NCI-H748 treated with DMSO at 0.1 percent for 48 hours (cell line): ENCODE data around the gene LRP2.

Experiments
- DNase-seq: peaks from one replicate; lab custom pipeline; 2025; lab: John Stamatoyannopoulos, UW

The LRP2 gene

DNA sequence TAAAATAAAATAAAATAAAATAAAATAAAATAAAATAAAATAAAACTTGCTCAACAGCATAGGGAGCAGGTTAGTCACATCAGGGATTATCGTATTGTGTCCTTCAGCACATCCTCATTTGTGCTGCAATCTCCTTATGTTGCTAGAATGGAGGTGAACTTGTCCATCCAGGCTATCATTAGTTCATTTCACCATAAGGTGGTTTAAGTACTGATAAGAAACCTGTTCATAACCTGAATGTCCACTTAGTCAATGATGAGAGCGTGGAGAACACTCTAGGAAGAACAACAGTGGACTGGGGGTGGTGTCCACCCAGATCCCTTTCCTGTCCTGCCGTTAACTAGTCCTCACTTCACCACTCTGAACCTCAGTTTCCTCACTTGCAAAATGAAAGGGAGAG is 271.1 kb downstream of the LRP2 start:
- no peak for DNase-seq

DNA sequence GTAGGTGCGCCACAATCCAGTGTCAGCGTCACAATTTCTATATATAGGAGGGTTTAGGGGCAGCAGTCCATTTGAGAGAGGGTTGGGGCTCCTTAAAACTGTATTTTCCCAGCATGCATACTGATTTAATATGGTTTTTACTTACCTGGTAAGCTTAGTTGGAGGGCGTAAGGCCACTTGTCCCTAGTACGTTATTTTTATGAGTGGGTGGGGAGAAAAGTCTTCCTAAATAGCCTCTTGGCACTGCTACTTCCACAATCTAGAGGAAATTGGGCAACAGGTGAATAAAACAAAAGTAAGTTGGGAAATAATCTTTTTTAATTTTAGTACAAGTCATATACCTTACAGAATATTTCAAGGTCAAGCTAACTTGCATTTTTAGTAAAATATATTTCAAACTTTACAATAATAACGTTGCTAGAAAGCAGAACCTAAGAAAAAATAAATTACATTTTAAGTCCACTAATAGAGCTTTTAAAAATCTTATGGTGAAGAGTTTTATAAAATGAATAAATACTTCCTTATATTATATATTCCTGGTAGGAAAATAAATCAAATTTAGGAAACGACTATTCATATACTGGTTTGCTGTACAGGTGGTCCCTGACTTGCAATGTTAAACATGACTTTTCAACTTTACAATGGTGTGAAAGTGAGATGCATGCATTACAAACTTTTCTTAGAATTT is 272.1 kb downstream of the LRP2 start:
- DNase-seq, result no peak

DNA sequence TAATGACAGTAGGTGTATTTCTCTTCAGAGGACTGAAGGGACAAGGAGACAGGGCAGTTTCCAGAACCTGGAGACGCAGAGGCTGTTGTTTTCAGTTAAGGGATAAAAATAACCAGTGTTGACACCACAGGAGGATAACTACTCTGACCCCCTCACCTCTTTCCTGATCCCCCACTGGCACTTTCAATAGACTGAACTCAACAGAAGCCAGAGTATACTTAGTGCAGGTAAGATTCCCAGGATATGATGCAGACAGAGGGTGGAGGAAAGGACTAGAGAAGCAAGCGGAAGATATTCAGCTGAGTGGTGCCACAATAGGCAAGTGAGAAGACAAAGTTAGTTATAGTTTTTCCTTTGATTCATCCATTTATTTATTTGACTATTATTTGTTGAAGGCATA is 273.2 kb downstream of the LRP2 start:
- DNase-seq, result no peak

DNA sequence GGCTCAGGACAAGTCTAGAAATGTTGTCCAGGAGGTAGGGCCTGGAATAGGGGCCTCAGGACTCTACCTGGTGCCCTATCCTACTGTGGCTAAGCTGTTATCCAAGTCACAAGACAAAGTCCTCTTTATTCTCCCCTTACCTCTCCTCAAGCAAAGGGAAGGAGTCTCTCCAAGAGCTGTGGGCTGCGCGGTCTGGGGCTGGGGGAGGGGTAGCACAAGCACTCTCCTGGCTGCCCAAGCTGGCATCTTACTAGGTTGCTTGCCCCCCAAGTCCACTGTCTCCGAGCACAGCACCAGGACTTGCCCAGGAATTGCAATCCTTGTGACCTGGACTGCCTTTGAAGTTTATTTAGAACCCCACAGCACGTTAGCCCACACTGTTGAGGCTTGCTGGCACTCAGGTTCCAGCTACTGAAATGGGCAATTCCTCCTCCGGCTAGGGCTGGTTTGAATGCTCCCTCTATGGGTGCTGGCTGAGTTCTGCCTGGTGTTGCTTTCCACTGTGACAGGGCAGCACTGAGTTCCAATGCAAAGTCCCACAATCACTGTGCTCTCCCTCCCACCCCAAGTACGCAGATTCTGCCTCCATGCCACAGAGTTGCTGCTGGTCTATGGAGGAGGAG is 274.5 kb downstream of the LRP2 start:
- no peak for DNase-seq

DNA sequence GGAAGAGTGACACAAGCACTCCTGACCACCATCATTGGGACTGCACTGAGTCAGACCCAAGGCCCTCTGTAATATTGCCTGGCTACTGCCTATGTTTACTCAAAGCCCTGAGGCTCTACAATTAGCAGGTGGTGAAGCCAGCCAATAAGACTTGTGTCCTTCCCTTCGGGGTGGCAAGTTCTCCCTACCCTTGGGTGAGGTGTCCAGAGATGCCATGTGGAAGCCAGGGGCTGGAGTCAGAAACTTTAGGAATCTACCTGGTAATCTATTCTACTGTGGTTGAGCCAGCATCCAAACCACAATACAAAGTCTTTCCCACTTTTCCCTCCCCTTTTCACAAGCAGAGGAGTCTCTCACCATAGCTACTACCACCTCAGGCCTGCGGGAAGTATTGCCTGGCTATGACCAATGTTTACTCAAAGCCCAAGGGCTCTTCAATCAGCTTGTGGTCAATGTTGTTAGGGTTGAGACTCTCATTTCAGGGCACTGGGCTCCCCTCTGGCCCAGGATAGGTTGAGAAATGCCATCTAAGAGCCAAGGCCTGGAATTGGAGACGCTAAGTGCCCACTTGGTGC is 275.4 kb downstream of the LRP2 start:
- DNase-seq, result no peak

DNA sequence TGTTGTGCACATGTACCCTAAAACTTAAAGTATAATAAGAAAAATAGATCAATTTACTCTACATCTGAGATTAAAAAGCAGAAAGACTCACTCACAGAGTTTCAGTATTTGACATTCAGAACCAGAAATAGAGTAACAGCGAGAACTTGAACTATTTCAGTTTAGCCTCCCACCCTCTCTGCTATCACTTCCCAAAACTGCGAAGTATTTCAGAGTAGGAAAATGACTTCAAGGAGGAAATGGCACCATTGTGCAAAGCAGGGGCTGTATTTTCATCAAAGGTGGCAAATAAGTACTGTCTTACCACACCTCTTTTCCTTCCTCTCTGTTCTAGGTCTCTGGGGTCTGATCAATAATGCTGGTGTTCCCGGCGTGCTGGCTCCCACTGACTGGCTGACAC is 279.3 kb downstream of the LRP2 start:
- DNase-seq, result no peak

DNA sequence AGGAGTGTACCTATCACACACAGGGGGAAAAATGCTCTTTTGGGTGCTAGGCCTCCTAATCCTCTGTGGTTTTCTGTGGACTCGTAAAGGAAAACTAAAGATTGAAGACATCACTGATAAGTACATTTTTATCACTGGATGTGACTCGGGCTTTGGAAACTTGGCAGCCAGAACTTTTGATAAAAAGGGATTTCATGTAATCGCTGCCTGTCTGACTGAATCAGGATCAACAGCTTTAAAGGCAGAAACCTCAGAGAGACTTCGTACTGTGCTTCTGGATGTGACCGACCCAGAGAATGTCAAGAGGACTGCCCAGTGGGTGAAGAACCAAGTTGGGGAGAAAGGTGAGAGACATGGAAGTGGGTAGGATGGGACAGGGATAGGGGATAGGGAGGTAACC is 280.8 kb downstream of the LRP2 start:
- DNase-seq, result no peak

DNA sequence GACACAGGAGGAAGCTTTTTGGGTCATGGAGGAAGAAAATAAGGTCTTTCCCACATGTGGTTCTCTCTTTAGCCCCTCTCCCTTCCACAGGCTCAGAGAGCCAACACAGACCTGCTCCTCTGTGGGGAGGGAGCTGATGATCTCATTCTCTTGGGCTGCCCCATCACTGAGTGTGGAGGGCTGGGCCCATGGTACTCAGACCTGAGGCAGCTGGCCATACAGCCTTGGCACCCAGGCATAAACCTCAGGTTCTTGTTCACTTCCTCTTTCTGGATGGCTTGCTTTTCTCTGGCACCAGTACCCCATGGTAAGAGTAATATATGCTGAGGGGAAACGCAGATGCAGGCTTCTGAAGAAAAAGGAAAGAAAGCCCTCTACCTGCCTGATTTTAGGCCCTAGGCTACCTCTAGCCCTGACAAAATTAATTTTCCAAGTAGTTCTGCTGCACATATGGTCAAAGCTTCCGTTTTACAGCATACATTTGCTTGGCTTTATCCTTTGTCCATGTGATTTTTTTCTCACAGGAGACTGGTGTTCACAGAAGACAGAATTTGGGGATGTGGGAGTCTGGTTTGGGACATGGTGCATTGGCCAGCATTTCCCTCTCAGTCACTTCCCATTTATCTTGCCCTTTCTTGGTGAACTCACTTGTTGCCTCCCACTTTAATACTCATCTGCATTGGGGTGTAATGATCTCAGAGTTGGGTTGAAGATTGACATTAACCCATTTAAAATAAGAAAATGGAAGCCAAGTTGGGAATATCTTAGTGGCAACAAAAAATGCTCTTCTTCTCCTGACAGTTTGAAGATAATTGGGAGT is 281.9 kb downstream of the LRP2 start:
- DNase-seq, result no peak

DNA sequence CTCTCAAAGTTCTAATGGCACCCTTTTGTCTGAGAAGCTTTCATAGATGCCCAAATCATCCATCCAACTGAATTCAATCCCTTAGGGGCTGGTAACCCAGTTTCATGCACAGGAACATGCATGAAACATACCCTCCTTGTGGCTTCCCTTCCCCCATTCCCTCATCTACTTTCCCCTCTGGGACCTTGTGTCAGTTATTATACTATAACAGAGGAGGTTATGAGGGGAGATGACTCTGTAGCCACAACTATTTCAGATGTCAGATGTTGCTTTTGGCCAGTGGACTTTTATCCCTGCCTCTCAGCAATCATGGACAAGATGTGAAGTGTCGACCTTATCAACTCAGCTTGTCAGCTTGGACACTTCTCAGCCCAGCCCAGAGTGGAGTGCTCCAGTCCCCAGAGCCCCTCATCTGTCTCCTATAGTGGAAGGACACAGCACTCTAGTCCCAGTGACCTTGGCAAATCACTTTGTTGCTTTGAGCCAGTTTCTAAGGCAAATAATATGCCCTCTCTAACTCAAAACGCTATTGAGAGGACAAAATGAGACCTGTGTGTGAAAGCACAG is 284.6 kb downstream of the LRP2 start:
- DNase-seq, result no peak
